HepG2 (cell line): ENCODE results near the gene TANGO6. TPM values are rescaled to one million over a fixed set of nuclear protein-coding genes. Genes with fewer than 3 reads are reported as not detected.

Source experiments
- ATF1 ChIP-seq: IDR thresholded peaks from 2 replicates; pipeline ENCODE4 v1.6.1; 2016; ENCODE audit warnings: mild to moderate bottlenecking, control low read depth
- CEBPG ChIP-seq: IDR thresholded peaks from 2 replicates; pipeline ENCODE4 v1.6.1; 2016
- DR1 ChIP-seq: sonication (generic); formaldehyde crosslinking; IDR thresholded peaks from 2 replicates; pipeline ENCODE4 v1.8.0; 2021; ENCODE audit warnings: mild to moderate bottlenecking, missing genetic modification reagents, inconsistent platforms
- GMEB1 ChIP-seq: sonication (generic); formaldehyde crosslinking; IDR thresholded peaks from 2 replicates; pipeline ENCODE4 v1.5.1; 2020; ENCODE audit warnings: missing genetic modification reagents, mild to moderate bottlenecking, borderline replicate concordance
- HDAC6 ChIP-seq: fragments of 200-600 bp; sonication (generic); IDR thresholded peaks from 2 replicates; pipeline ENCODE4 v1.7.0; 2017; ENCODE audit warnings: mild to moderate bottlenecking, antibody characterized with exemption, low read length, low read depth
- MEIS1 ChIP-seq: sonication (generic); formaldehyde crosslinking; IDR thresholded peaks from 2 replicates; pipeline ENCODE4 v1.9.0; 2021; ENCODE audit warnings: mild to moderate bottlenecking, missing genetic modification reagents, moderate library complexity, borderline replicate concordance
- NCOA5 ChIP-seq: sonication (generic); formaldehyde crosslinking; IDR thresholded peaks from 2 replicates; pipeline ENCODE4 v1.4.0; 2020; ENCODE audit warnings: missing genetic modification reagents
- NFKB2 ChIP-seq: sonication (generic); formaldehyde crosslinking; IDR thresholded peaks from 2 replicates; pipeline ENCODE4 v1.4.0; 2020; ENCODE audit warnings: missing genetic modification reagents, borderline replicate concordance
- PRMT3 ChIP-seq: sonication (generic); formaldehyde crosslinking; IDR thresholded peaks from 2 replicates; pipeline ENCODE4 v1.8.1; 2022; ENCODE audit warnings: low read depth, mild to moderate bottlenecking, moderate library complexity, missing genetic modification reagents, borderline replicate concordance
- RBM22 ChIP-seq: fragments of 200-400 bp; formaldehyde crosslinking; optimal IDR thresholded peaks from 2 replicates; pipeline ENCODE3; 2017; ENCODE audit warnings: mild to moderate bottlenecking, low read length, moderate library complexity
- RFX1 ChIP-seq: fragments of 450-650 bp; IDR thresholded peaks from 2 replicates; pipeline ENCODE4 v1.6.1; 2017
- SRF ChIP-seq: IDR thresholded peaks from 2 replicates; pipeline ENCODE4 v1.6.1; 2011; ENCODE audit warnings: mild to moderate bottlenecking, low read depth, low read length, moderate library complexity
- SRY ChIP-seq: sonication (generic); formaldehyde crosslinking; IDR thresholded peaks from 2 replicates; pipeline ENCODE4 v1.8.0; 2022; ENCODE audit warnings: mild to moderate bottlenecking, missing genetic modification reagents
- TEAD2 ChIP-seq: sonication (generic); formaldehyde crosslinking; IDR thresholded peaks from 2 replicates; pipeline ENCODE4 v1.9.0; 2021; ENCODE audit warnings: missing genetic modification reagents
- TRIM22 ChIP-seq: fragments of 450-650 bp; IDR thresholded peaks from 2 replicates; pipeline ENCODE4 v1.6.1; 2017
- ZNF33B ChIP-seq: sonication (generic); formaldehyde crosslinking; IDR thresholded peaks from 2 replicates; pipeline ENCODE4 v1.5.1; 2020; ENCODE audit warnings: mild to moderate bottlenecking, missing genetic modification reagents
- ZNF350 ChIP-seq: sonication (generic); formaldehyde crosslinking; IDR thresholded peaks from 2 replicates; pipeline ENCODE4 v1.4.0; 2020; ENCODE audit warnings: mild to moderate bottlenecking, low read depth, missing genetic modification reagents, borderline replicate concordance
- ZNF354B ChIP-seq: sonication (generic); formaldehyde crosslinking; IDR thresholded peaks from 2 replicates; pipeline ENCODE4 v1.8.0; 2022; ENCODE audit warnings: mild to moderate bottlenecking, missing genetic modification reagents
- ZNF737 ChIP-seq: sonication (generic); formaldehyde crosslinking; IDR thresholded peaks from 2 replicates; pipeline ENCODE4 v1.5.0; 2020; ENCODE audit warnings: missing genetic modification reagents, mild to moderate bottlenecking, borderline replicate concordance
- ZZZ3 ChIP-seq: sonication (generic); formaldehyde crosslinking; IDR thresholded peaks from 2 replicates; pipeline ENCODE4 v1.4.0; 2020; ENCODE audit warnings: missing genetic modification reagents, mild to moderate bottlenecking, borderline replicate concordance
- polyA plus RNA-seq, 8 experiments: library from polyadenylated mRNA; depleted of rRNA in 3 of 8; stranded (reverse) in 7 of 8; unstranded in 1 of 8; fragments of >200 nt; fragmentation: Illumina TruSeq in 4 of 8; extraction: Trizol in 4 of 8; gene quantifications; 2 replicates each; pipeline versions ENCODE4 v1.2.1 to v1.2.3, GENCODE V29; 2011 to 2016; ENCODE audit warnings: low read depth in 4 of 8, missing spikeins in 1 of 8, mixed read lengths in 1 of 8; ENCODE audit not compliant: insufficient read depth in 1 of 8
- total RNA-seq, 5 experiments: library from RNA; depleted of rRNA; stranded (reverse); fragments of >200 nt; fragmentation: Illumina TruSeq; extraction: Trizol; gene quantifications; 2 replicates each; pipeline ENCODE4 v1.2.3, GENCODE V29; 2016; ENCODE audit warnings: low read depth in 1 of 5
- TF ChIP-seq, protein P1 (sequence below): sonication (generic); formaldehyde crosslinking; IDR thresholded peaks from 2 replicates; pipeline ENCODE4 v1.5.0; 2020; ENCODE audit warnings: missing genetic modification reagents

Gene TANGO6
- total and polyA plus RNA-seq, 2 of the 13 experiments (the other 11 are each of a cell fraction or from before 2014, with no cell fraction given): 7.2 to 13.3 TPM

DNA sequence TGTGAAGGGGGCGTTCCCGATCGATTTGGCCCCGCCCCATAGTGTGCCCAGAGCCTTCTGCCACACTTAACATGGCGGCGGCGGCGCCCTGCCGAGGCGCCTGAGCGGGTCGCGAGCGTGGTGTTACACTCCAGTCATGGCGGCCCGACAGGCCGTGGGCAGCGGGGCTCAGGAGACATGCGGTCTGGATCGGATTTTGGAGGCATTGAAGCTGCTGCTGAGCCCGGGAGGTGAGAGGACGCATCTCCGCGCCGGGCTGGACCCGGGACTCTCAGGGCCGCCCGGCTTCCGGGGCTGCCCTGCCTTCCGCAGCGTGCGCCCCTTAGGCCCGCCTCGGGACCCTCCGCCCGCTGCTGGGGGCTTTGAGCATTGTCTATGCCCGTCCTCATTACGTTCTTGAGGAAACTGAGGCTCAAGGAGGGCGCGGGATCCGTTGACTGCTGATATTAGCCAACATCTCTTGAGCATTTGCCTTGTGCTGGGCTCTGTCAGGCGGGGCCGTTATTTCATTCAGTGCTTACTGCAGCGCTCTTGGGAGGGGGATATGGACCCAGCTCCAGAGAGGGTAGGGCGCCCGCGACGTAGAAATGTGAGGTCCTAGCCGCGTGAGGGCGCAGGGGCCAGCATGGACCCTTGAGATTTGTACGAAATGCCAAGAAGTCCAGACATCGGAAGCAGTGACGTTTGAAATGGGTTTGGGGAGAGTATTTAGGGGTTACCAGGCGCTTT, at the start of gene TANGO6 (continued):
- TF ChIP-seq ZNF737 (CRISPR knock-in tag) (peak; percentile 84), PRMT3 (CRISPR knock-in tag) (no peak), ZNF354B (CRISPR knock-in tag) (no peak), TEAD2 (CRISPR knock-in tag) (no peak), SRY (CRISPR knock-in tag) (peak; percentile 93; the same call in 1 of the 2 replicates), HDAC6 (no peak), NCOA5 (CRISPR knock-in tag) (0 out of 2 replicates have a peak, but pooled peaks have one; percentile 12), GMEB1 (peak; percentile 89), MEIS1 (CRISPR knock-in tag) (peak; percentile 85), SRF (no peak), DR1 (CRISPR knock-in tag) (peak; percentile 53; the same call in 1 of the 2 replicates), ZNF350 (CRISPR knock-in tag) (peak; percentile 96), TRIM22 (no peak), ZNF33B (CRISPR knock-in tag) (peak; percentile 90), RBM22 (no peak), NFKB2 (peak; percentile 67), RFX1 (no peak), ZZZ3 (CRISPR knock-in tag) (peak; percentile 94), ATF1 (CRISPR knock-in tag) (no peak), CEBPG (CRISPR knock-in tag) (no peak)
- TF ChIP-seq, protein P1, sequence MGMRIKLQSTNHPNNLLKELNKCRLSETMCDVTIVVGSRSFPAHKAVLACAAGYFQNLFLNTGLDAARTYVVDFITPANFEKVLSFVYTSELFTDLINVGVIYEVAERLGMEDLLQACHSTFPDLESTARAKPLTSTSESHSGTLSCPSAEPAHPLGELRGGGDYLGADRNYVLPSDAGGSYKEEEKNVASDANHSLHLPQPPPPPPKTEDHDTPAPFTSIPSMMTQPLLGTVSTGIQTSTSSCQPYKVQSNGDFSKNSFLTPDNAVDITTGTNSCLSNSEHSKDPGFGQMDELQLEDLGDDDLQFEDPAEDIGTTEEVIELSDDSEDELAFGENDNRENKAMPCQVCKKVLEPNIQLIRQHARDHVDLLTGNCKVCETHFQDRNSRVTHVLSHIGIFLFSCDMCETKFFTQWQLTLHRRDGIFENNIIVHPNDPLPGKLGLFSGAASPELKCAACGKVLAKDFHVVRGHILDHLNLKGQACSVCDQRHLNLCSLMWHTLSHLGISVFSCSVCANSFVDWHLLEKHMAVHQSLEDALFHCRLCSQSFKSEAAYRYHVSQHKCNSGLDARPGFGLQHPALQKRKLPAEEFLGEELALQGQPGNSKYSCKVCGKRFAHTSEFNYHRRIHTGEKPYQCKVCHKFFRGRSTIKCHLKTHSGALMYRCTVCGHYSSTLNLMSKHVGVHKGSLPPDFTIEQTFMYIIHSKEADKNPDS (CRISPR knock-in tag): peak; percentile 81; the same call in 1 of the 2 replicates
